Activated CD8-positive, alpha-beta T cell treated with anti-CD3 and anti-CD28 coated beads for 36 hours (primary cell): ENCODE results near the gene GRB10. TPM values are rescaled to one million over a fixed set of nuclear protein-coding genes. Genes with fewer than 3 reads are reported as not detected.

Experiments used
- ATAC-seq: fragments of 200-7000 bp; cut with Tn5 transposase; one replicate; pipeline ENCODE4 v1.10.0; 2021; ENCODE audit warnings: mild to moderate bottlenecking, moderate library complexity
- CTCF ChIA-PET: fragments of 350-600 bp; sonication (Branson Sonifier 250); formaldehyde crosslinking; loops from one replicate; lab custom pipeline; 2021; ENCODE audit warnings: antibody characterized with exemption; lab: Charles Lee
- POLR2A ChIA-PET: fragments of 350-600 bp; sonication (Branson Sonifier 250); formaldehyde crosslinking; loops from one replicate; lab custom pipeline; 2021; ENCODE audit warnings: antibody characterized with exemption; lab: Charles Lee
- DNase-seq: peaks from one replicate; pipeline ENCODE4 v3.0.0-alpha.2; 2020
- H3K27ac Mint-ChIP-seq: one replicate; pipeline ENCODE4 v1.8.0; 2021; ENCODE audit warnings: mild to moderate bottlenecking, mixed read lengths
- H3K27me3 Mint-ChIP-seq: one replicate; pipeline ENCODE4 v1.8.0; 2021; ENCODE audit warnings: mixed read lengths
- H3K36me3 Mint-ChIP-seq: one replicate; pipeline ENCODE4 v1.8.0; 2021; ENCODE audit warnings: low read depth, mixed read lengths
- H3K4me1 Mint-ChIP-seq: one replicate; pipeline ENCODE4 v1.8.0; 2021; ENCODE audit warnings: low read depth, mixed read lengths
- H3K4me3 Mint-ChIP-seq: one replicate; pipeline ENCODE4 v1.8.0; 2021; ENCODE audit warnings: mild to moderate bottlenecking, moderate library complexity, mixed read lengths
- H3K9me3 Mint-ChIP-seq: one replicate; pipeline ENCODE4 v1.8.0; 2021; ENCODE audit warnings: mixed read lengths
- CTCF ChIP-seq: fragments of 200-600 bp; IDR thresholded peaks from one replicate; pipeline ENCODE4 v1.8.0; 2022; ENCODE audit warnings: antibody characterized with exemption, mild to moderate bottlenecking
- intact Hi-C: fragments of 100-400 bp; cut with micrococcal nuclease; formaldehyde crosslinking; loops from one replicate; pipeline ENCODE4 v1.10.0; 2022
- total RNA-seq, 2 experiments: library from RNA; stranded (reverse); gene quantifications; one replicate each; pipeline ENCODE4 v1.2.3, GENCODE V29; 2021

Gene GRB10
- total RNA-seq, 2 experiments from 2014 or later: 5.6 to 6.9 TPM

- DNase-seq (no peak), ATAC-seq (no peak)
- no peak for TF ChIP-seq CTCF
- no peaks in the 10 kb centered on the region for H3K27me3 Mint-ChIP-seq
- no peaks in the 10 kb centered on the region for H3K4me1 Mint-ChIP-seq
- ChIA-PET CTCF (interaction anchor here (1.2 kb wide), 1 partner anchor 16 kb away, joined by 3 read pairs; no protein-coding TSS in a partner anchor), POLR2A (no interaction called here)
- H3K9me3 Mint-ChIP-seq: peaks cover 12% of the 10 kb centered on the region
- H3K36me3 Mint-ChIP-seq: no peaks in the 10 kb centered on the region
- H3K4me3 Mint-ChIP-seq: no peak overlapping the region
- no peak overlapping the region for H3K27ac Mint-ChIP-seq
- intact Hi-C loops: no loop called here
These were observed 13.9 kb downstream of the GRB10 start for GRCh38 chr7:50768485-50769474.

GRCh38 chr7:50766849-50767207, 15.9 kb downstream of the GRB10 start:
- intact Hi-C loops: no loop called here
- H3K4me1 Mint-ChIP-seq: peaks cover 3% of the 10 kb centered on the region
- POLR2A ChIA-PET: no interaction called here
- no peak overlapping the region for H3K4me3 Mint-ChIP-seq
- H3K27ac Mint-ChIP-seq: no peak overlapping the region
- CTCF ChIA-PET: no interaction called here
- ATAC-seq (no peak), DNase-seq (no peak)
- no peaks in the 10 kb centered on the region for H3K27me3 Mint-ChIP-seq
- no peak for TF ChIP-seq CTCF
- H3K36me3 Mint-ChIP-seq: no peaks in the 10 kb centered on the region
- peaks cover 8% of the 10 kb centered on the region for H3K9me3 Mint-ChIP-seq

- H3K36me3 Mint-ChIP-seq: no peaks in the 10 kb centered on the region
- no peak overlapping the region for H3K27ac Mint-ChIP-seq
- ATAC-seq (no peak), DNase-seq (no peak)
- intact Hi-C loops: no loop called here
- peaks cover 8% of the 10 kb centered on the region for H3K4me1 Mint-ChIP-seq
- ChIA-PET CTCF (no interaction called here), POLR2A (no interaction called here)
- H3K27me3 Mint-ChIP-seq: no peaks in the 10 kb centered on the region
- no peak for TF ChIP-seq CTCF
- peaks cover 8% of the 10 kb centered on the region for H3K9me3 Mint-ChIP-seq
- no peak overlapping the region for H3K4me3 Mint-ChIP-seq
These were observed 16.4 kb downstream of the GRB10 start for GRCh38 chr7:50766106-50766848.

DNA sequence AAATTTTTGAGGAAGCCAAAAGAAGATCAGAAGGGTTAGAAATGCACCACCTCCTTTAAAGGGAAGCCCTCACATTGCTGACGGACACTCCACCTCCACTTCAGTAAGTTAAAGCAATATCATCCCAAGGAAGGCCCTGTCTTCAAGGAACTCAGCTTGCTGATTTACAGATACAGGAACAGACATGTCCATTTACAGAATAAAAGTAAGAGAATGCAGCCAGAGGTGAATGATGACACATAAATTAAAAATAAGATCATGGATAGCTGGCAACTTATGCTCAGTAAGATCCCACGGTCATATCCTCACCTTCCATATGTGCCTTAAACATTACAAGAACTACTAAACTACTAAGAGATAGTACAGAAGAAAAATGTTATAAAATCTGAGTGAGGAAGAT, 20.4 kb downstream of the GRB10 start:
- TF ChIP-seq CTCF: no peak
- no peaks in the 10 kb centered on the region for H3K27me3 Mint-ChIP-seq
- H3K4me3 Mint-ChIP-seq: no peak overlapping the region
- no peak for ATAC-seq
- no peak overlapping the region for H3K27ac Mint-ChIP-seq
- intact Hi-C loops: no loop called here
- DNase-seq: no peak
- H3K36me3 Mint-ChIP-seq: no peaks in the 10 kb centered on the region
- ChIA-PET CTCF (interaction anchor here (1.4 kb wide), 1 partner anchor 399 kb away, joined by 4 read pairs; no protein-coding TSS in a partner anchor), POLR2A (interaction anchor here (0.5 kb wide), 1 partner anchor 43 kb away, joined by 3 read pairs; no protein-coding TSS in a partner anchor)
- H3K9me3 Mint-ChIP-seq: peaks cover 8% of the 10 kb centered on the region
- peaks cover 13% of the 10 kb centered on the region for H3K4me1 Mint-ChIP-seq
